ENCODE data around the gene THSD7A. TPM values are rescaled to one million over a fixed set of nuclear protein-coding genes. Genes with fewer than 3 reads are reported as not detected.

Gene THSD7A
- total RNA-seq, 1 donor = 0.43 TPM

- TF ChIP-seq CTCF (IDR thresholded peaks at IDR 0.05; ENCODE audit: insufficient read depth, low read depth, low read length) = no peak
- no peak overlapping the region for H3K4me3 ChIP-seq (ENCODE audit: low read depth, low read length)
- no peak for DNase-seq (ENCODE audit: low read depth)
Measured at GRCh38 chr7:11592699-11593098, 239.3 kb downstream of the THSD7A start.

- H3K4me3 ChIP-seq (ENCODE audit: low read depth, low read length) = no peak overlapping the region
- TF ChIP-seq CTCF (IDR thresholded peaks at IDR 0.05; ENCODE audit: insufficient read depth, low read depth, low read length) = no peak
Measured at GRCh38 chr7:11591943-11592342, 240.1 kb downstream of the THSD7A start.

GRCh38 chr7:11591055-11591633, 240.9 kb downstream of the THSD7A start:
- H3K4me3 ChIP-seq (ENCODE audit: low read depth, low read length) = no peak overlapping the region
- no peak for DNase-seq (ENCODE audit: low read depth)
- TF ChIP-seq CTCF (IDR thresholded peaks at IDR 0.05; ENCODE audit: insufficient read depth, low read depth, low read length) = no peak

More at GRCh38 chr7:11591943-11592342, 240.1 kb downstream of the THSD7A start:
- no peak for DNase-seq (ENCODE audit: low read depth)

DNA sequence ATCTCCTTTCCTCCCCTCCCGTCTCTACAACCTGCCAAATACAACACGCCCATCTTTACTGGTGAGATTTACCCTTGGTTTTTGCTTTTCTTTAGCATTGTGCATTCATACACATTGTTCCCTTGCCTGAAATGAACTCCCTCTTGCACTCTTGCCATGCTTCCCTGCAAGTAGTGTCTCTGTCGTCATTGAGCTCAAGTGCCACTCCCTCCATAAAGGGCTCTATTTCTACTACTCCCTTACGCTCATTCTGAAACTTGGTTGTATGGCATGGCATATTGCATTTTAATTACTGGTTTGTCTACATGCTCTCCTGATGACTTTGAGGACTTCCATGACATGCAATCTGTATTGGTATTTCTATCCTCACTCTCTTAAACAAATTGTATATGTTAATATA, 242.7 kb downstream of the THSD7A start:
- TF ChIP-seq CTCF (IDR thresholded peaks at IDR 0.05; ENCODE audit: insufficient read depth, low read depth, low read length) = no peak
- no peak overlapping the region for H3K4me3 ChIP-seq (ENCODE audit: low read depth, low read length)
- DNase-seq (ENCODE audit: low read depth) = no peak

DNA sequence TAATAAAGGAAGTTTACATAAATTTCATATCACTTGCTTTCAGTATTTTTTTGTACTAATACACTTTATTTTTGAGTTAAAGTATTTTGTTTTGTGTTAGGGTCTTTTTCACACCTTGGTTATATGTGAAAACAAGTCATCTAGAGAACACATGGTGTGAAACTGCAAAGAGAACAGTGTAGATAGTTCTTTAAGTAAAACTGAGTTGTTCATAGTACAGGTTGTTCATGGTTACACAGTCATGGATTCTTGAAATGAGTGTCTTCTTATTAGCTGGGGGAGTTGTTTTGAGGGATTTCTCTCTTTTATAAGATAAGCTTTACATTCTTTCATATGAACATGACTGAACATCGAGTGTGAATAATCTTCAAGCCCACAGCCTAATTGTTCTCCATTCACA, 244.2 kb downstream of the THSD7A start:
- TF ChIP-seq CTCF (IDR thresholded peaks at IDR 0.05; ENCODE audit: insufficient read depth, low read depth, low read length) = no peak
- no peak overlapping the region for H3K4me3 ChIP-seq (ENCODE audit: low read depth, low read length)
- DNase-seq (ENCODE audit: low read depth) = no peak

DNA sequence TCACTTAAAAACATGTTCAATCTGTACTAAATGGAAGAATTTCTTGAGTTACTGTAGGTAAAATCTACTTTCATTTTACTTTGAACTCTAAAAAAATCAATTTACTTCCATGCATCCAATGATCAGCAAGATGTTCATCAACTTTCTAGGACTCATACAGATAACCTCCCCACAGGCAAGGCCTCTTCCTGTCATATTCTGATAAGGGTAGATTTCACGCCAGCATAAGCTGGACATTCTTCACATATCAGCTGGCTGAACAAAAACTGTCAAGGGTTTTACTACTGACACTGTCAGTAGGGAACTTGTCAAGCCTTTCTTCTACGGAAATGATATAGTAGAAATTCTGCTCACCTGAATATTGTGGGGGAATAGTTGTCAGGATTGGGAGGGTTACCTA, 244.9 kb downstream of the THSD7A start:
- H3K4me3 ChIP-seq (ENCODE audit: low read depth, low read length) = no peak overlapping the region
- no peak for TF ChIP-seq CTCF (IDR thresholded peaks at IDR 0.05; ENCODE audit: insufficient read depth, low read depth, low read length)
- DNase-seq (ENCODE audit: low read depth) = no peak

- H3K4me3 ChIP-seq (ENCODE audit: low read depth, low read length) = no peak overlapping the region
- DNase-seq (ENCODE audit: low read depth) = no peak
- no peak for TF ChIP-seq CTCF (IDR thresholded peaks at IDR 0.05; ENCODE audit: insufficient read depth, low read depth, low read length)
Measured at GRCh38 chr7:11584406-11585031, 247.5 kb downstream of the THSD7A start.

Data from fibroblast of villous mesenchyme (primary cell).